ENCODE data around the gene SART3.

Gene SART3, protein sequence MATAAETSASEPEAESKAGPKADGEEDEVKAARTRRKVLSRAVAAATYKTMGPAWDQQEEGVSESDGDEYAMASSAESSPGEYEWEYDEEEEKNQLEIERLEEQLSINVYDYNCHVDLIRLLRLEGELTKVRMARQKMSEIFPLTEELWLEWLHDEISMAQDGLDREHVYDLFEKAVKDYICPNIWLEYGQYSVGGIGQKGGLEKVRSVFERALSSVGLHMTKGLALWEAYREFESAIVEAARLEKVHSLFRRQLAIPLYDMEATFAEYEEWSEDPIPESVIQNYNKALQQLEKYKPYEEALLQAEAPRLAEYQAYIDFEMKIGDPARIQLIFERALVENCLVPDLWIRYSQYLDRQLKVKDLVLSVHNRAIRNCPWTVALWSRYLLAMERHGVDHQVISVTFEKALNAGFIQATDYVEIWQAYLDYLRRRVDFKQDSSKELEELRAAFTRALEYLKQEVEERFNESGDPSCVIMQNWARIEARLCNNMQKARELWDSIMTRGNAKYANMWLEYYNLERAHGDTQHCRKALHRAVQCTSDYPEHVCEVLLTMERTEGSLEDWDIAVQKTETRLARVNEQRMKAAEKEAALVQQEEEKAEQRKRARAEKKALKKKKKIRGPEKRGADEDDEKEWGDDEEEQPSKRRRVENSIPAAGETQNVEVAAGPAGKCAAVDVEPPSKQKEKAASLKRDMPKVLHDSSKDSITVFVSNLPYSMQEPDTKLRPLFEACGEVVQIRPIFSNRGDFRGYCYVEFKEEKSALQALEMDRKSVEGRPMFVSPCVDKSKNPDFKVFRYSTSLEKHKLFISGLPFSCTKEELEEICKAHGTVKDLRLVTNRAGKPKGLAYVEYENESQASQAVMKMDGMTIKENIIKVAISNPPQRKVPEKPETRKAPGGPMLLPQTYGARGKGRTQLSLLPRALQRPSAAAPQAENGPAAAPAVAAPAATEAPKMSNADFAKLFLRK

DNA sequence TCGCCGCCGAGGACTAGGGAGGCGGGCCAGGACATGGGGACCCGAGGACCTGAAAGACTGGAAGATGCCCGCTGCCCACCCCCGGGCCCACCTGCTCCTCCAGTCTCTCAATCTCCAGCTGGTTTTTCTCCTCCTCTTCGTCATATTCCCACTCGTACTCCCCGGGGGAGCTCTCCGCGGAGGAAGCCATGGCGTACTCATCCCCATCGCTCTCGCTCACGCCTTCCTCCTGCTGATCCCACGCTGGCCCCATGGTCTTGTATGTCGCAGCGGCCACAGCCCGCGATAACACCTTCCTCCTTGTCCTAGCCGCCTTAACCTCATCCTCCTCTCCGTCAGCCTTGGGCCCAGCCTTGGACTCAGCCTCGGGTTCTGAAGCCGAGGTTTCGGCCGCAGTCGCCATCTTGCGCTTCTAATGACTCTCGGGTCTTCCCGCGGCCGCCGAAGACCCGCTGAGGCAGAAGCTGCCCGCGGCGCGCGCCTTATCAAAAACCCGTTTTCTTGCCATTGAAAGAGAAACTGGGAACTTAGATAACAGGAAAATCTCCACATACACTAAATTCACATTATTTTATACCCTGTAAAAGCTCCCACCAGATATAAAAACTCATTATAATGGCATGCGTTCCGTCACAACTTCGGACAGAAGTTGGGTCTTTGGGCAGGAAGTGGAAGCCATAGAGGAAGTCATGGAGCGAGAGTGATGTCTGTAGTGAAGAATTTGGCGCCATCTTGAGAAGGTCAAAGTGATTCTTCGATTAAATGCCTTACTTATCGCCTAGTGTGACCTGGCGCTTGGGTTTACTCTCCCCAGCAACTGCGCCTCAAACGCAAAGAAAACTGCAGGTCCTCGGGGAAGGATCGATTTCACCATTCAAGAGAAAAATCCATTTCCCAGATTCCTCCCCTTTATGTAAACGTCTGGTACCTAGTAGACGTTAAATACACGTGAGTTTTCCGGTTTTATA, at the start of gene SART3:
Gene SART3 (minus strand): TSS at position 422 of the 968 bp plus-strand sequence. CDS start 19 bp downstream, at position 403.
- DNase-seq (ENCODE audit: low read depth, low spot score) = peak; percentile 75

DNA sequence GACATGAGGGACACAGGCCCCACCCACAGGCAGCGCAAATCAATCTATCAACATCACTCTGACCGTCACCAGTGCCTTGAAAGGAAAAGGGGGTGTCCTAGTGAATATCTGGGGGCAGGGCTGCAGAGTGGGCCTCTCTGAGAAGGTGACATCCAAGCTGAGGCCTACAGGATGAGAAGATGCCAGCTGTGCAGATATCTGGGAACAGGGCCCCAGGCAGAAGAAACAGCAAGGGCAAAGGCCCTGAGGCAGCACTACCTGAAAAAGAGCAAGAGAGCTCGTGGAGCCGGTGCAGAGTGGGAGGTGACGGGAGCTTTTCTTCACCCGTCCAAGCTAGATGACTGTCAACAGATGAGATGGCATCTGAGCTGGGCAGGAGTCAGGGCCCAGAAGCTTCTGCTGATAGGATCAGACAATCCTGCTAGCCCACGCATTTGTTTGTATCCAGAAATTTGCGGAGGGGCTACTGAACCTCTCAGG, 49.4 kb upstream of the SART3 start:
- DNase-seq (ENCODE audit: low read depth, low spot score) = no peak

DNA sequence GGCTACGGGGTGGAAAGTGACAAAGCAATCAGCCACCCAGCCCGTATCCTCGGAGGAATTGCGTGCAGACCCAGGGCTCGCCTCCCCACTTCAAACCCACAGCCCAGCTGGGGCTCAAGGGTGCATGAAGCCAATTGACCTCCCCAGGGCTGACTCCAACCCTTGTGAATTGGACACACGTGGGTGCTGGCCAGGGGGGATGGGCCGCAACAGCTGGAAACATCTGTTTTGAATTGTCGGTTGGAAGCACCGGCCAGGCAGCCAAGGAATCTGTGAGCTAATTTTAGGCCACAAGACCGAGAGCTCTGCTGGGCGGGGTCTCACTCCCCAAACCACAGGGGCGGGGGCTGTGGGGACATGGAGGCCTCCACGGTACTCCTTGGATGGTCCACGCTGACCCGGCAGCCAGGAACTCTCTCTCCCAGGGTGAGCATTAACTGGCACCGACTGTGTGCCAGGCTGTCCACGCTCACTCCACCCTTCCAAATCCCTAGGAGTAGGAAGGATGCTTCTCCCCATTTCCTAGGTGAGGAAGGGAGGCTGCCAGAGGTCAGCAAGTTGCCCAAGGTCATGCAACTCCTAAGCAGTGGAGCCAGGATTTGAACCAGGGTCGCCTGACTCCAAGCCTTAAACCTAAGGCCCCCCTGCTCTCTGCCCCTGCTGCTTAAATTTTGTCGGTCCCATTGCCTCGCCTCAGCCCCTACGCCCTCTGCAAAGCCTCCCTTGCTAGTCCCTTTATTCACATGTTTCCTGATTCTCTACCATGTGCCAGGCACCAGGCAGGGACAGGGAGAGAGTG, 48.8 kb upstream of the SART3 start:
- DNase-seq (ENCODE audit: low read depth, low spot score) = peak; percentile 58

DNA sequence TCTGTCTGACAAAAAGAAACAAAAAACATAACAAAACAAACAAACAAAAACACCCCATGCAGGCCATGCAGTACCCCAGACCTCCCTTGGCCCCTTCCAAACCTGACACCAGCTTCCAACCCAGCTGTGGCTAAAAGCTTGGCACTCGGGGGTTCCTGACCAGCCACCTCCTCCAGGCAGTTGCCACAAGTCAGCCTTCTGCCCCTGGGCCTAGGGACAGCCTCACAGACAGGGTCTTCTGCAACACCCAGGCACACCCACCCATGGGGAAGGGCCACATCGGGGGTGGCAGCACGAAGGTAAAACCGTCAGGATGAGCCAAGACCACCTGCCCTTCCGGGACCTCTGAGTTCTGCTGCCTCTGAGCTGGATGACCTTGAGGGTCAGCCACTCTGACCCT, 47.6 kb upstream of the SART3 start:
- DNase-seq (ENCODE audit: low read depth, low spot score) = no peak

DNA sequence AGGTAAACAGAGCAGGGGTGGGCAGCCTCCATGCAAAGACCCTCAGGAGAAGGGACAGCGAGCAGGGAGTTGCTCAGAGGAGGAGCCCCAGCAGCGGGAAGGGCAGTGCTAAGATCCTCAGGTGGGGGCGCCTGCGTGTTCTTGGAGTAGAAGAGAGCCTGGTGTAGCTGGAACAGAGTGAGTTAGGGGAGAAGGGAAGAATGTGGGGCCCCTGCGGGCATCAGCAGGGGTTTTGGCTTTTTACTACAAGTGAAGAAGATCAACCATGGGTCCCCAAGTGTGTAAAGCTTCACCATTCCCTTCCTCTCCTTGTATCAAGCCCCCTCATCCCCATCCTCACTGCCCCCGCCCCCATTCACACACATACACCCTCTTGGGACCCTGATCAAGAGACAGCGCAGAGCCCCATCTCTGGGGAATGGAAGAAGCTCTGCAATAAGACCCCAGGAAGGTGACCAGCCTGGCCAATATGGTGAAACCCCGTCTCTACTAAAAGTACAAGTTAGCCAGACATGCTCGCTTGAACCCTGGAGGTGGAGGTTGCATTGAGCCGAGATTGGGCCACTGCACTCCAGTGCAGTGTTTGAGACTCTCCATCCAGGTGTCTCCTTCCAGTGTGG, 47.1 kb upstream of the SART3 start:
- DNase-seq (ENCODE audit: low read depth, low spot score) = no peak

DNA sequence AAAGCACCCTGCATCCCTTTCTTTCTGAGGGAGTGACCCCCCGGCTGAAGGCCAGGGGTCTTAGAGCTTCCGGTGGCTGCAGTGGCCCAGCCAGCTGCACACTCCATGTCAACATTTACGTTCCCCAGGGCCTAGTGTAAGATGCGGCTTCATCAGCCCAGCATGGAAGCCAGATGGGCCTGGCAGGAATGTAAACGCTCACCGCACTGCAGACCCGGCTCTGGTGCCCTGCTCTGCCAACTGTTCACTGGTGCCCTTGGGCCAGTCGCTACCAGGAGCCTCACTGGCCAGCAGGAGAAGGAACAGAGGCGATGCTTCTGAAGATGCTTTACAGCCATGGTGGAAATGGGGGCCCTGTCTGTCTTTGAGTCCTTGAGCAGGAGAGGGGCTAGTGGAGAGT, 45.5 kb upstream of the SART3 start:
- DNase-seq (ENCODE audit: low read depth, low spot score) = no peak

DNA sequence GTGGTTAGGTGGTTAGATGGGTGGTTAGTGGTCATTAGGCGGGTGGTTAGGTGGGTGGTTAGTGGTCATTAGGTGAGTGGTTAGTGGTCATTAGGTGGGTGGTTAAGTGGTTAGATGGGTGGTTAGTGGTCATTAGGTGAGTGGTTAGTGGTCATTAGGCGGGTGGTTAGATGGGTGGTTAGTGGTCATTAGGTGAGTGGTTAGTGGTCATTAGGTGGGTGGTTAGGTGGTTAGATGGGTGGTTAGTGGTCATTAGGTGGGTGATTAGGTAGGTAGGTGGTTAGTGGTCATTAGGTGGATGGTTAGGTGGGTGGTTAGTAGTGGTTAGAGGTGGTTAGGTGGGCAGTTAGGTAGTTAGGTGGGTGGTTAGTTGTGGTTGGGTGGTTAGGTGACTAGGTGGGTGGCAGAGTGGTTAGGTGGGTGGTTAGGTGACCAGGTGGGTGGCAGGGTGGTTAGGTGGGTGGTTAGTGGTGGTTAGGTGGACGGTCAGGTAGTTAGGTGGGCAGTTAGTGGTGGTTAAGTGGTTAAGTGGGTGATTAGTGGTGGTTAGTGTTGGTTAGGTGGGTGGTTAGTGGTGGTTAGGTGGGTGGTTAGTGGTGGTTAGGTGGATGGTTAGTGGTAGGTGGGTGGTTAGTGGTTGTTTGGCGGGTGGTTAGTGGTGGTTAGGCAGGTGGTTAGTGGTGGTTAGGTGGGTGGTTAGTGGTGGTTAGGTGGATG, 44.9 kb upstream of the SART3 start:
- no peak for DNase-seq (ENCODE audit: low read depth, low spot score)

DNA sequence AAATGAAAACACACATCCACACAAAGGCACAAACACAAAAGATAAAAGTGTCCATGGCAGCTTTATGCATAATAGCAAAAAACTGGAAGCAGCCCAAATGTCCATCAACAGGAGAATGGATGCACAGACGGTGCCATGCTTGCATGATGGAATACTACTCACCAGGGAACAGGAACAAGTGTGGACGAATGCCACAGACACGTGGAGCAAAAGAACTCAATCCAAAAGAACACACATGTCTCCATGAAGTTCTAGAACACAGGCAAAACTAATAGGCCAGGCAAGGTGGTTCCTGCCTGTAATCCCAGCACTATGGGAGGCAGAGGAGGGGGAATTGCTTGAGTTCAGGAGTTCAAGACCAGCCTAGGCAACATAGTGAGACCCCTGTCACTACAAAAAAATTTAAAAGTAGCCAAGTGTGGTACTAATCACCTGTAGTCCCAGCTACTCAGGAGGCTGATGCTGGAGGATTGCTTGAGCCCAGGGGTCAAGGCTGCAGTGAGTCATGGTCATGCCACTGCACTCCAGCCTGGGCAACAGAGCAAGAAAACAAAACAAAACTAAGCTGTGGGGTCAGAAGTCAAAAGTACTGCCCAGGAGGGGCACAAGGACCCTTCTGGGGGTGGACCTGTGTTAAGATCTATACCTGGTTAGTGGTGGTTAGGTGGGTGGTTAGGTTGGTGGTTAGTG, 44.2 kb upstream of the SART3 start:
- no peak for DNase-seq (ENCODE audit: low read depth, low spot score)

DNA sequence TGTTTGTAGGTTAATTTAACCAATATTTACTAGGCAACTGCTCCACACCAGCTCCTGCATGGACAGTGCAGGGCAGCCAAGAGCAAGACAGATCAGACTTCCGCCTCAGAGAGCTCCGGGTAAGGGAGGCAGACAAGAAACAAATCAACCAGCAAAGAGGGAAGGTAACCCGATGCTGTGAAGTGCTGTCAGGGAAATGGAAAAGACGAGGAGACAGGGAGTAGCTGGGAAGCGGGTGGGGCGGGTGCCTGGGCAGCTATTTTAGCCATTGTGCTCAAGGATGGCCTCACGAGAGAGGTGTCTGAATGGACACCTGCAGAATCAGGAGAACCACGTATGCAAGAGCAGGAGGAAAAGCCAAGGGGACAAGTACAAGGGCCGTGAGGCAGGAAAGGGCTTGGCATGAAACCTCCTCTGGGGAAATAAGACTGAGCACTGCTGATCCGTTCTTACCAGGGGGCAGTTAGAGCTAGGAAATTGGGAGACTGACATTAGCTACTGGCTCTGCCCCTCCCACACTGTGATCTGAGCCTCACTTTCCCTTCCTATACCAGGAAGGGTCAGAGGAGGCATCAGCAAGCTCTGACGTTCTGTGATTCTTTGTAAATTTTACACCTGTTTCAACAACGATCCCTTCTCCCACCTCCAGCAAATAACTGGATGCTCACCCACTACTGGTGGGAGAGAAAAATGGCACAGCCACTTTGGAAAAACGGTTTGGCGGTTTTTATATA, 43.4 kb upstream of the SART3 start:
- no peak for DNase-seq (ENCODE audit: low read depth, low spot score)

DNA sequence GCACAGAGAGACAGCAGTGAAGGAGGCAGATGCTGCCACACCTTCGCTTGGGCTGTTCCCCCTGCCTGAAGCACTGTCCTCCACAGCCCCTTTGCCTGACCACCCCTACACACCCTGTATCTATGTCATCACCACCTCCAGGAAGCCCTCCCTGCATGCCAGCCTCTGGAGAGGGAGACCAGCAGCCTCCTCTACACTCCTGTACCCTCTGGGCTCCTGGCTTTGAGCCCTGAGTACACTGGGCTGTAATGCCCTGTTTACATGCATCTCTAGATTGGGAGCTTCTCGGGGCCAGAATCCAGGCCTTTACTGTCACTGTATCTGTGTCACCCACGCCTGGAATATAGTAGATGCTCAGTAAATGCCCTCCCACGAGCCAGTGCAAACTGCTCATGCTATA, 42.8 kb upstream of the SART3 start:
- DNase-seq (ENCODE audit: low read depth, low spot score) = no peak

DNA sequence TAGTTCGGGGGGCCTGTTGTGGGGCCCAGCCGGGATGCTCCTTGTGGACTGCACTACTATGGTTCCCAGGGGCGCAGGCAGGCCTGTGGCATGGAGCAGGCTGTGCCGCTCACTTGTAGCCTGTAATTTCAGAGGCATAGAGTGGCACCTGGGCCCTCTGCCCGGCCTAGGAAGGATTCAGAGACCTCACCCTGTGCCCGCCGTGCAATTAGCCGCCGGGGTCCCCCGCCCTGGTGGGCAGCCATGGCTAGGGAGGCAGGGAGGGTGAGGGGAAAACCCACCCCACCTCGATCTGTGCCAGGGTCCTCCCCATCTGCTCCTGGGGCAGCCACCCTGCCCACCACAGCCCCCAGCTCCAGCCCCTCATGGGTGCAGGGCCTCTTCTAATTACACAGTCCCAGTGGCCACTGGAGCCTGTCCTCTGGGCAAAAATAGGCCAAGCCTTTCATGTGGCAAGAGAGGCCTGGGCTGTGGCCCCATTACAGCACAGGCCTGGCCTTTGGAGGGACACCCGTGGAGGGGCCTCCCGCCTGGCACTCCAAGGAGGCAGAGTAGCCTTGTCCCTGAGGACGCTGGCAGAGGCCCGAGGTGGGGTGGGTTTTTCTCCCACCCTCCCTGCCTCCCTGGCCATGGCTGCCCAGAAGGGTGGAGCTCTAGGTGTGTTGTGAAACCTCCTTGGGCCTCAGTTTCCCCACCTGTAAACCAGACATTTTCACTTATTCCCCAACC, 42.2 kb upstream of the SART3 start:
- no peak for DNase-seq (ENCODE audit: low read depth, low spot score)

DNA sequence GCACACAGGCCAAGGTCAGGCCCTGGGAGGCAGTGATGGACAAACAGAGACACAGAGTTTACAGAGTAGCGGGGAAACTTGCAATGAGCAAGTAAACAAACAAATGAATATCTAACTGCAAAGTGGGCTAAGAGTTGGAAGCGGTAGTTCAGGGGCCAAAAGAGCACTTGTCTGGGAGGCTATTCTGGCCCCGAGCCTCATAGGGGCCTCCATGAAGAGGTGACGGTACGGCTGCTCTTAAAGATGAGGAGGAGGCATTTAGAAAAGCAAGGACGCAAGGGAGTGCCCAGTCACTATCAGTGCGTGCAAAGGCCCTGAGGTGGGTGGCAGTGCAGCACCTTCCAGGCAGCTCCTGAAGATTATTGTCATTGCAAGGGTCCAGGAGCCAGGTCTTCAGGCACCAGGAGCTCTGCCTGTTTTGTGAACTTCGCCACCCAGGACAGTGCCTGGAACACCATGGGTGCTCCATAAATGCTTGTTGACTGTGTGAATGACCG, 41.3 kb upstream of the SART3 start:
- DNase-seq (ENCODE audit: low read depth, low spot score) = no peak

DNA sequence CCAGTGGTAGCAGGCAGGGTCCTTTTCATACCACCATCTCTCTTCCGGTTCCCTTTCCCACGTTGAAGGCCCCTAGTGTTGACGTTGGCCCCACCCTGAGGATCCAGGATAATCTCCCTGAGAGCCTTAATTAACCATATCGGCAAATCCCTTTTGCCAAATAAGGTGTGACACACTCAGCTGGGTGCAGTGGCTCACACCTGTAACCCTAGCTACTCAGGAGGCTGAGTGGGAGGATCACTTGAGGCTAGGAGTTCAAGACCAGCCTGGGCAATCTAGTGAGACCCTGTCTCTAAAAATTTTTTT, 39.7 kb upstream of the SART3 start:
- no peak for DNase-seq (ENCODE audit: low read depth, low spot score)

DNA sequence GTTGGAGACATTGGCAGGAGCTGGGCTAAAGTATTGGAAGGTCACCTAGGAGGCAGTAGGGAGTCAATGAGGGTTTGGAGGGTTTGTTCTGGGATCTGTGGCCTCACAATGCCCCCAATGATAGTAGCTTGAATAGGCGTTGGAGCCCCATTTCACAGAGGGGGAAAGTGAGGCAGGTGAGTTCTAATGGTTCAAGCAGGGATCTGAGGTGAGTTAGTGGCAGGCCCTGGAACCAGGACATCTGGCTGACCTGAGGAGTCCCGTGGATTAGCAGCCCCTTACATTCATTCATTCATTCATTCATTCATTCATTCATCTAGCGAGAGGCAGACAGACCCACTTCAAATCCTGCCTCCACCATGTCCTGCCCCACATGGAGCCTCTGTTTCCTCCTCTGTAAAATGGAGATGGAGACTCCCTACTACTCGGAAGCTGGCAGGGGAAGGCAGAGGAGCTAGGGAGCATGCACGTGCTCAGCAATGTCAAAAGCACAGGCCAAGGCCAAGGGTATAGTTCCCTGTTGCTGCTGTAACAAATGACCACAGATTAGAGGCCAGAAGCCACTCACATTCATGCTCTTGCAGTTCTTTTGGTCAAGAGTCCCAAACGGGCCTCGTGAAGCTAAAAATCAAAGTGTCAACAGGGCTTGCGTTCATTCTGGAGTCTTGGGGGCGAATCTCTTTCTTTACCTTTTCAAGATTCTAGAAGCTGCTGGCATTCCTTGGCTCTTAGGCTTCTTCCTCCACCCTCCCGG, 39.2 kb upstream of the SART3 start:
- DNase-seq (ENCODE audit: low read depth, low spot score) = no peak

DNA sequence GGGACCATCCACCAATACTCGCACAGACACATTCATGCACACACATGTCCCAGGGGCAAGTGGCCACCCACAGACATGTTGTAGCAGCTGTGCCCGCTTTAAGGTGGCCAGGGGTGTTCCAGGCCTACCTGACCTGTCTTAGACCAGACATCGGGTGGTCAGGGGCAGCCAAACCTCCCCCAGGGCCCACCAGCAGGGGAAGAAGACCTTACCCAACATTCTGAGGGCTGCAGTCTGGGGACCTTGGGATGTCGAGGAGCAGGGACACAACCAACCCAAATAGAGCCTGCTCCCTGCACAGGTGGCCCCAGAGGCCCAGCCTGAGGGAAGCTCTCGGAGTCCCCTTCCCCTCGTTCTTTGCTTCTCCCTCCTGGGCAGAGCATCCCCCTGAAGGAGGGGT, 38.6 kb upstream of the SART3 start:
- no peak for DNase-seq (ENCODE audit: low read depth, low spot score)

DNA sequence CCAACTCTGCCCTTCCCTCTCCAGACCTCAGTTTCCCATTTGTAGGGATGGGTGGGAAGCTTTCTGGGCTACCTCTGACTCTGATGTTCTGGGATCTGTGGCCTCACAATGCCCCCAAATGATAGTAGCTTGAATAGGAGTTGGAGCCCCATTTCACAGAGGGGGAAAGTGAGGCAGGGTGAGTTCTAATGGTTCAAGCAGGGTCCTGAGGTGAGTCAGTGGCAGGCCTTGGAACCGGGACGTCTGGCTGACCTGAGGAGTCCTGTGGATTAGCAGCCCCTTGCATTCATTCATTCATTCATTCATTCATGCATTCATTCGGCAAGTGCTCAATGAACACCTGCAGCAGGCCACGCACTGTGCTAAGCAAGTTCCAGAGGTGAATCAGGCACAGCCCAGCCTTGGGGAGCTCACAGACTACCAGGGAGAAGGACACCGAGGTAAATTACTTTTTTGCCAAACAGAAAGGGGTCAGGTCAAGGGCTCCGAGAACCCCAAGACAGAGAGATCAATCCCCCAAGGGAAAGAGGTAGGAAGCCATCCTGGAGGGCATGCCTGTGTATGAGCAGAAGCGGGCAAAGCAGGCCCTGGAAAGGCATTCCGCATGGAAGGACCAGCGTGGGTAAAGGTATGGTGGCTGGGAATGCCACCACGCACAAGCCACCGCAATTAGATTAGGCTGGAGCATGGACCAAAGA, 37.7 kb upstream of the SART3 start:
- no peak for DNase-seq (ENCODE audit: low read depth, low spot score)
